Keratinocyte (primary cell): Measurements from ENCODE around the gene DUSP12. TPM values are rescaled to one million over a fixed set of nuclear protein-coding genes. Genes with fewer than 3 reads are reported as not detected.
A peak's percentile ranks its signal among the peaks of the same experiment; 100 is the strongest.

Experiments
- DNase-seq: peaks from one replicate; pipeline ENCODE4 v3.0.0-alpha.2; 2011; ENCODE audit warnings: low read depth, missing footprints, low spot score
- FAIRE-seq: peaks from 2 replicates; lab custom pipeline; 2011; peaks lifted over from hg19 to GRCh38; lab: Jason Lieb, UNC
- H2AFZ ChIP-seq: 2 replicates; pipeline ENCODE4 v1.6.0; 2012; ENCODE audit warnings: low read length, control low read depth, inconsistent platforms; ENCODE audit not compliant: control insufficient read depth
- H3K27ac ChIP-seq: 2 replicates; pipeline ENCODE4 v1.5.1; 2011; ENCODE audit warnings: low read length; ENCODE audit not compliant: control insufficient read depth, insufficient read depth
- H3K27me3 ChIP-seq: 3 replicates; pipeline ENCODE4 v1.6.0; 2011; ENCODE audit warnings: low read length; ENCODE audit not compliant: control insufficient read depth, insufficient read depth; ENCODE audit errors: extremely low read depth
- H3K36me3 ChIP-seq, 2 experiments: 2 replicates in 1 of 2; 3 replicates in 1 of 2; pipeline ENCODE4 v1.5.1; 2011; ENCODE audit warnings: low read length in 2 of 2, mild to moderate bottlenecking in 1 of 2; ENCODE audit not compliant: control insufficient read depth in 2 of 2, insufficient read depth in 2 of 2; ENCODE audit errors: extremely low read depth in 1 of 2
- H3K4me1 ChIP-seq: 3 replicates; pipeline ENCODE4 v1.5.1; 2011; ENCODE audit warnings: low read length; ENCODE audit not compliant: control insufficient read depth, insufficient read depth; ENCODE audit errors: extremely low read depth
- H3K4me2 ChIP-seq: 3 replicates; pipeline ENCODE4 v1.6.0; 2011; ENCODE audit warnings: low read depth, low read length; ENCODE audit not compliant: control insufficient read depth, insufficient read depth; ENCODE audit errors: extremely low read depth
- H3K4me3 ChIP-seq, 3 experiments: fragments of 200-600 bp in 1 of 3; sonication (generic) in 1 of 3; 2 replicates in 2 of 3; 3 replicates in 1 of 3; pipeline ENCODE4 v1.5.1; 2011 to 2016; ENCODE audit warnings: low read length in 3 of 3, mild to moderate bottlenecking in 3 of 3, control low read depth in 2 of 3, inconsistent platforms in 1 of 3, low read depth in 1 of 3, mixed read lengths in 1 of 3, mixed run types in 1 of 3, moderate library complexity in 1 of 3; ENCODE audit not compliant: control insufficient read depth in 2 of 3, insufficient read depth in 2 of 3; ENCODE audit errors: extremely low read depth in 1 of 3
- H3K79me2 ChIP-seq: 2 replicates; pipeline ENCODE4 v1.6.0; 2012; ENCODE audit warnings: low read length; ENCODE audit not compliant: control insufficient read depth, insufficient read depth
- H3K9ac ChIP-seq: 3 replicates; pipeline ENCODE4 v1.6.0; 2011; ENCODE audit warnings: low read length; ENCODE audit not compliant: control insufficient read depth, insufficient read depth; ENCODE audit errors: extremely low read depth
- H3K9me1 ChIP-seq: 3 replicates; pipeline ENCODE4 v1.6.0; 2011; ENCODE audit warnings: low read length; ENCODE audit not compliant: control insufficient read depth, insufficient read depth; ENCODE audit errors: extremely low read depth
- H3K9me3 ChIP-seq: 2 replicates; pipeline ENCODE4 v1.5.1; 2012; ENCODE audit warnings: low read depth, low read length; ENCODE audit not compliant: control insufficient read depth
- H4K20me1 ChIP-seq: 3 replicates; pipeline ENCODE4 v1.6.0; 2011; ENCODE audit warnings: low read length; ENCODE audit not compliant: control insufficient read depth, insufficient read depth; ENCODE audit errors: extremely low read depth
- CTCF ChIP-seq, 3 experiments: IDR thresholded peaks in 1 of 3; conservative IDR thresholded peaks in 1 of 3; optimal IDR thresholded peaks in 1 of 3; 2 replicates in 2 of 3; 3 replicates in 1 of 3; pipeline versions ENCODE3 to v1.5.1; 2011; ENCODE audit warnings: low read length in 3 of 3, mild to moderate bottlenecking in 3 of 3, moderate library complexity in 2 of 3, control low read depth in 1 of 3, inconsistent platforms in 1 of 3; ENCODE audit not compliant: insufficient read depth in 2 of 3; ENCODE audit errors: extremely low read depth in 1 of 3
- EZH2 ChIP-seq: IDR thresholded peaks from one replicate; pipeline ENCODE4 v1.6.1; 2012; ENCODE audit warnings: inconsistent platforms, mild to moderate bottlenecking, low read length, moderate library complexity
- dilution Hi-C: fragments of 300-500 bp; cut with MboI; formaldehyde crosslinking; loops from one replicate; pipeline ENCODE4 v1.7.0; 2020; ENCODE audit warnings: low sequenced_read_pairs; ENCODE audit not compliant: extremely low pct_ligation_motif_present
- polyA plus RNA-seq, 5 experiments: library from polyadenylated mRNA; depleted of rRNA in 3 of 5; stranded (reverse) in 3 of 5; stranded (forward) in 1 of 5; unstranded in 1 of 5; fragments of >200 nt; gene quantifications; 1 replicate in 1 of 5; 2 replicates in 3 of 5; 3 replicates in 1 of 5; pipeline versions ENCODE4 v1.2.1 to v1.2.3, GENCODE V29; 2011 to 2012; ENCODE audit warnings: missing spikeins in 2 of 5, low read depth in 1 of 5, low replicate concordance in 1 of 5

DUSP12 gene
- polyA plus RNA-seq, 1 donor (not counting 4 experiments of a cell fraction or from before 2014, with no cell fraction given), result 35.3 TPM

DNA sequence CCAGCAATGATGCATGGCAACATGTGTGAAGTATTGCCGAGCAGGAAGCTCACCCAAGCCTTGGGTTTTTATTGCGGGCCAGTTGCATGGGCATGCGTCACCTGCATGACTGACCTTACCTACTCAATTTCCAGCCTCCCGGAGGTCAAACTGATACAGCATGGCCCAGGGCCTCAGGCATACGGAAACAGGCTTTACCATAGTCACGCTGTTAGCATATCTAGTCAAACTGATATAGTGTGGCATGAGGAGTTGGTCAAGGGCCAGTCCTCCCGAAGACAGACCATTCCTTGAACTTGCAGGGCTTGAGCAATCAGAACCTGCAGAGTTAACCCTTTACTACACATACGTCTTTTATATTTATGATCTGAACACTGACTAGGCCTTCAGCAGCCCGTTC is 6.4 kb upstream of the DUSP12 start:
- TF ChIP-seq EZH2, result no peak
- TF ChIP-seq CTCF (optimal IDR thresholded peaks at IDR 0.05 in 1 of 3, IDR thresholded peaks at IDR 0.05 in 1 of 3, conservative IDR thresholded peaks at IDR 0.05 in 1 of 3; ENCODE audit: extremely low read depth in 1 of 3, insufficient read depth in 2 of 3, low read length in 3 of 3), result no peak
- Histone ChIP-seq H3K27ac (peak overlapping the region; percentile 54), H3K4me2 (no peak overlapping the region), H3K9me1 (no peaks in the 10 kb centered on the region), H3K27me3 (no peaks in the 10 kb centered on the region), H3K4me3 (no peak overlapping the region), H3K36me3 (no peaks in the 10 kb centered on the region), H3K4me1 (peaks cover 4% of the 10 kb centered on the region), H3K9me3 (no peaks in the 10 kb centered on the region), H2AFZ (no peak overlapping the region), H3K9ac (no peak overlapping the region), H4K20me1 (no peaks in the 10 kb centered on the region), H3K79me2 (no peaks in the 10 kb centered on the region)
- dilution Hi-C loops, result no loop called here
- FAIRE-seq, result no peak
- no peak for DNase-seq

- no peaks in the 10 kb centered on the region for H3K27me3 ChIP-seq
- H3K4me2 ChIP-seq, result no peak overlapping the region
- H2AFZ ChIP-seq, result no peak overlapping the region
- H3K79me2 ChIP-seq, result peaks cover 23% of the 10 kb centered on the region
- TF ChIP-seq CTCF (optimal IDR thresholded peaks at IDR 0.05 in 1 of 3, IDR thresholded peaks at IDR 0.05 in 1 of 3, conservative IDR thresholded peaks at IDR 0.05 in 1 of 3; ENCODE audit: extremely low read depth in 1 of 3, insufficient read depth in 2 of 3, low read length in 3 of 3) (no peak), EZH2 (no peak)
- DNase-seq (no peak), FAIRE-seq (no peak)
- peaks cover 18% of the 10 kb centered on the region for H3K4me1 ChIP-seq
- H3K9ac ChIP-seq, result no peak overlapping the region
- H3K36me3 ChIP-seq, result peaks cover 0 to 5% of the 10 kb centered on the region in 2 experiments
- no peaks in the 10 kb centered on the region for H3K9me3 ChIP-seq
- dilution Hi-C loops, result no loop called here
- H4K20me1 ChIP-seq, result no peaks in the 10 kb centered on the region
- H3K4me3 ChIP-seq, result no peak overlapping the region
- no peak overlapping the region for H3K27ac ChIP-seq
- no peaks in the 10 kb centered on the region for H3K9me1 ChIP-seq
Measured at GRCh38 chr1:161747801-161748200, 1.8 kb upstream of the DUSP12 start.
